Gastrocnemius medialis (tissue), 4 donors: ENCODE data around the gene GABBR2.

ENCODE experiments used
- POLR2A ChIP-seq, 2 donors: fragments of 450-650 bp; IDR thresholded peaks; one replicate each; pipeline ENCODE4 v1.6.1; 2017; ENCODE audit warnings: antibody characterized with exemption in 2 of 2, mild to moderate bottlenecking in 2 of 2, moderate library complexity in 2 of 2
- TF ChIP-seq, protein P1 (sequence below), 5 experiments: fragments of 450-650 bp in 3 of 5; fragments of 200-600 bp in 2 of 5; sonication (generic) in 2 of 5; IDR thresholded peaks in 4 of 5; conservative IDR thresholded peaks in 1 of 5; 1 replicate in 4 of 5; 2 replicates in 1 of 5; pipeline ENCODE4 v1.5.1; 2016 to 2019; ENCODE audit warnings: antibody characterized with exemption in 5 of 5, mild to moderate bottlenecking in 3 of 5, moderate library complexity in 3 of 5

DNA sequence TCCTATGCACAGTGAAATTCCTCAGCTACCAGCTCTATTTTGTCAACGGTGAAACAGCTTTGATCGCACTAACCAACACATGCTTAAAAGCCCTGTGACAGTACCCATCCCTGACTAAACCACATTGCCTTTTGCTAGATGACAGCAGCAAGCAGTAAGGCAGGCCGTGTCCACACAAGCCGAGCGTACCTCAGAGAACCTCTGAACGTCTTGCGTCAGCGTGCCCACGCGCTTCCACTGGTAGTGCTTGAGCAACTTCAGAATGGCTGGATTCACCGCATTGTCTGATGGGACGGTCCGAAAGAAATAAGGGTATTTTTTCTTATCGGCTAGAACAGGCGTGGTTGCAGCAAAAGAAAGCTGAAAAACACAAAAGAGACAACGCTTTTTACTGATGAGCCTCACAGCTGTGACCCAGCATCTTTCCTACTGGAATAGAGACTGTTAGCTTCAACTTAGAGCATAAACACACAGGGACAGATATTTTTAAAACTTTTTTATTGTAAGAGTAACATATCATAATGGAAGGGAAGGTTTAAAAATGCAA, 167.0 kb downstream of the GABBR2 start:
- TF ChIP-seq, protein P1, sequence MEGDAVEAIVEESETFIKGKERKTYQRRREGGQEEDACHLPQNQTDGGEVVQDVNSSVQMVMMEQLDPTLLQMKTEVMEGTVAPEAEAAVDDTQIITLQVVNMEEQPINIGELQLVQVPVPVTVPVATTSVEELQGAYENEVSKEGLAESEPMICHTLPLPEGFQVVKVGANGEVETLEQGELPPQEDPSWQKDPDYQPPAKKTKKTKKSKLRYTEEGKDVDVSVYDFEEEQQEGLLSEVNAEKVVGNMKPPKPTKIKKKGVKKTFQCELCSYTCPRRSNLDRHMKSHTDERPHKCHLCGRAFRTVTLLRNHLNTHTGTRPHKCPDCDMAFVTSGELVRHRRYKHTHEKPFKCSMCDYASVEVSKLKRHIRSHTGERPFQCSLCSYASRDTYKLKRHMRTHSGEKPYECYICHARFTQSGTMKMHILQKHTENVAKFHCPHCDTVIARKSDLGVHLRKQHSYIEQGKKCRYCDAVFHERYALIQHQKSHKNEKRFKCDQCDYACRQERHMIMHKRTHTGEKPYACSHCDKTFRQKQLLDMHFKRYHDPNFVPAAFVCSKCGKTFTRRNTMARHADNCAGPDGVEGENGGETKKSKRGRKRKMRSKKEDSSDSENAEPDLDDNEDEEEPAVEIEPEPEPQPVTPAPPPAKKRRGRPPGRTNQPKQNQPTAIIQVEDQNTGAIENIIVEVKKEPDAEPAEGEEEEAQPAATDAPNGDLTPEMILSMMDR (IDR thresholded peaks at IDR 0.05 in 4 of 5, conservative IDR thresholded peaks at IDR 0.05 in 1 of 5) = no peak
- TF ChIP-seq POLR2A (IDR thresholded peaks at IDR 0.05) = no peak
